Mesendoderm (in vitro differentiated cells): Measurements from ENCODE around the gene RXRA. TPM values are rescaled to one million over a fixed set of nuclear protein-coding genes. Genes with fewer than 3 reads are reported as not detected.

Experiments
- DNase-seq: peaks from one replicate; pipeline ENCODE4 v3.0.0; 2013
- H2AK5ac ChIP-seq: 2 replicates; pipeline ENCODE4 v1.6.1; 2013; ENCODE audit warnings: low read length, inconsistent platforms
- H2BK120ac ChIP-seq: 2 replicates; pipeline ENCODE4 v1.6.1; 2013; ENCODE audit warnings: low read depth, mild to moderate bottlenecking, low read length, moderate library complexity, mixed read lengths
- H2BK15ac ChIP-seq: replicated peaks from 2 replicates; pipeline ENCODE4 v1.6.1; 2013; ENCODE audit warnings: low read depth, mild to moderate bottlenecking, moderate library complexity
- H2BK5ac ChIP-seq: 2 replicates; pipeline ENCODE4 v1.6.1; 2013; ENCODE audit warnings: low read length, inconsistent platforms
- H3K18ac ChIP-seq: 2 replicates; pipeline ENCODE4 v1.6.1; 2013; ENCODE audit warnings: mild to moderate bottlenecking, low read length, mixed read lengths
- H3K23ac ChIP-seq: one replicate; pipeline ENCODE4 v1.6.1; 2013; ENCODE audit warnings: low read length
- H3K27ac ChIP-seq: 2 replicates; pipeline ENCODE4 v1.5.1; 2013; ENCODE audit warnings: low read depth, mild to moderate bottlenecking, inconsistent platforms, low read length, moderate library complexity
- H3K27me3 ChIP-seq: 2 replicates; pipeline ENCODE4 v1.6.1; 2013; ENCODE audit warnings: low read length, control low read depth, mild to moderate bottlenecking, inconsistent platforms; ENCODE audit not compliant: insufficient read depth, poor library complexity
- H3K36me3 ChIP-seq: 2 replicates; pipeline ENCODE4 v1.6.1; 2013; ENCODE audit warnings: low read length, inconsistent platforms; ENCODE audit not compliant: control insufficient read depth, insufficient read depth
- H3K4ac ChIP-seq: one replicate; pipeline ENCODE4 v1.6.1; 2013; ENCODE audit warnings: low read depth, mild to moderate bottlenecking, low read length, moderate library complexity
- H3K4me1 ChIP-seq: 2 replicates; pipeline ENCODE4 v1.6.1; 2013; ENCODE audit warnings: low read depth, low read length, inconsistent platforms; ENCODE audit not compliant: control insufficient read depth
- H3K4me2 ChIP-seq: 2 replicates; pipeline ENCODE4 v1.6.1; 2013; ENCODE audit warnings: low read length
- H3K4me3 ChIP-seq: 2 replicates; pipeline ENCODE4 v1.5.1; 2013; ENCODE audit warnings: mild to moderate bottlenecking, low read length
- H3K56ac ChIP-seq: one replicate; pipeline ENCODE4 v1.6.1; 2013; ENCODE audit warnings: low read length
- H3K79me1 ChIP-seq: 2 replicates; pipeline ENCODE4 v1.6.1; 2013; ENCODE audit warnings: low read length, inconsistent platforms
- H3K79me2 ChIP-seq: 2 replicates; pipeline ENCODE4 v1.6.1; 2013; ENCODE audit warnings: mild to moderate bottlenecking, low read length; ENCODE audit not compliant: control insufficient read depth, insufficient read depth
- H3K9ac ChIP-seq: 2 replicates; pipeline ENCODE4 v1.6.1; 2013; ENCODE audit warnings: low read length, inconsistent platforms
- H4K5ac ChIP-seq: one replicate; pipeline ENCODE4 v1.6.1; 2013; ENCODE audit warnings: low read length
- H4K8ac ChIP-seq: one replicate; pipeline ENCODE4 v1.6.1; 2013; ENCODE audit warnings: low read depth, mild to moderate bottlenecking, control low read depth, low read length, moderate library complexity
- WGBS: extraction: QIAGEN DNeasy Blood & Tissue Kit; methylation state at CpG from one replicate; pipeline ENCODE4 v1.1.7; 2013; ENCODE audit warnings: low lambda C conversion rate, missing lambda C conversion rate; ENCODE audit not compliant: insufficient coverage; ENCODE audit errors: extremely low coverage; 5-methylcytosine and 5-hydroxymethylcytosine counted together
- polyA plus RNA-seq, 2 experiments: library from polyadenylated mRNA; stranded (reverse); fragments of 200-250 nt; gene quantifications; one replicate each; pipeline ENCODE4 v1.2.3, GENCODE V29; 2013

Gene RXRA
- 16.4 TPM for polyA plus RNA-seq (2013, experiment 1 of 2)
- 16.9 TPM for polyA plus RNA-seq (2013, experiment 2 of 2)

DNA sequence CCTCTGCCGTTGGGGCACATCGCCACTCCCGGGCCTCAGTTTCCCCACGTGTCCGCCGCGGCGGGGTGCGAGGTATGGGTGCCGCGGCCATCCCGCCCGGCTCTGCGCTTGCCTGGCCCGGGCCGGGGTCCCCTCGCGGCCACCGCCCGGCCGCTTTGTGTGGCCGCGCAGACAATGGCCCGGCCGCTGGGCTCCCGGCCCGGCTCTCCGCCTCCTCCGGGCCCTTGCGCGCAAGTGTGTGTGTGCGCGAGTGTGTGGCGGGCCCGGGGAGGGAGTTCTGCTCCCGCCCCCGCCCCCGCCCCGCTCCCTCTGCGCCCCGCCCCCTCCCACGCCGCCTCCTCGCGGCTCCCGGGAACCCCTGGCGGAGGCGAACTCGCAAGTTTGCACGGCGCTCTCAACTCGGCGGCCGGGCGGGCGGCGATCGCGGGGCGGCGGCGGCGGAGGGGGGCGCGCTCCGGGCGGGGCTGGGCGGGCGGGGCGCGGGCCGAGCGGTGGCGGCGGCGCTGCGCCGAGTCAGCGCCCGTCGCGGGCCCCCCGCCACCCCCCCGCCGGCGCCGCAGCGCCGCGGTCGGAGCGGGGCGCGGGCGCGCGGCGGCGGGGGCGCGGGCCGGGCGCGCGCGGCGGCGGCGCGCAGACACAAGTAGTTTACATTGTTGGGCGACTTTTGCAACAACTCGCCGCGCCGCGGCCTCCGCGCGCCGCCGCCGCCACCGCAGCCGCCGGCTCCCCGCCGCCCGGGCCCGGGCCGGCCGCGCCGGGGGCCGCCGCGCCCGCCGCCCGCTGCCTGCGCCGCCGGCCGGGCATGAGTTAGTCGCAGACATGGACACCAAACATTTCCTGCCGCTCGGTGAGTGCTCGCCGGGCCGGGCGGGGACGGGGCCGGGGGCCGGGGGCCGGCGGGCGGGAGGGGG lies at the start of gene RXRA:
Gene RXRA (plus strand): TSS at position 643 of the 911 bp plus-strand sequence. CDS start 177 bp downstream, at position 820.
- peak within 1 kb of the TSS; percentile 51 for H3K4me3 ChIP-seq
- peak; percentile 82 for DNase-seq
- WGBS = no CpG with 5 or more reads among the region's 156 CpGs
- H3K9ac ChIP-seq = peak within 1 kb of the TSS; percentile 86
- H3K79me2 ChIP-seq = peaks cover 36% of the 10 kb centered on the region
- peak within 1 kb of the TSS; percentile 77 for H3K18ac ChIP-seq
- H4K8ac ChIP-seq = peak within 1 kb of the TSS; percentile 28
- H2AK5ac ChIP-seq = no peak within 1 kb of the TSS
- H3K4me2 ChIP-seq = peak within 1 kb of the TSS; percentile 90
- no peaks in the 10 kb centered on the region for H3K36me3 ChIP-seq
- H3K27ac ChIP-seq = peak within 1 kb of the TSS; percentile 65
- H3K4ac ChIP-seq = peak within 1 kb of the TSS; percentile 49
- H3K79me1 ChIP-seq = peaks cover 8% of the 10 kb centered on the region
- H3K27me3 ChIP-seq = no peaks in the 10 kb centered on the region
- no peaks in the 10 kb centered on the region for H3K4me1 ChIP-seq
- peak within 1 kb of the TSS; percentile 57 for H2BK5ac ChIP-seq
- H3K56ac ChIP-seq = peak within 1 kb of the TSS; percentile 98
- peak within 1 kb of the TSS; percentile 46 for H2BK120ac ChIP-seq
- no peak within 1 kb of the TSS for H2BK15ac ChIP-seq
- H4K5ac ChIP-seq = no peak within 1 kb of the TSS
- peak within 1 kb of the TSS; percentile 97 for H3K23ac ChIP-seq

DNA sequence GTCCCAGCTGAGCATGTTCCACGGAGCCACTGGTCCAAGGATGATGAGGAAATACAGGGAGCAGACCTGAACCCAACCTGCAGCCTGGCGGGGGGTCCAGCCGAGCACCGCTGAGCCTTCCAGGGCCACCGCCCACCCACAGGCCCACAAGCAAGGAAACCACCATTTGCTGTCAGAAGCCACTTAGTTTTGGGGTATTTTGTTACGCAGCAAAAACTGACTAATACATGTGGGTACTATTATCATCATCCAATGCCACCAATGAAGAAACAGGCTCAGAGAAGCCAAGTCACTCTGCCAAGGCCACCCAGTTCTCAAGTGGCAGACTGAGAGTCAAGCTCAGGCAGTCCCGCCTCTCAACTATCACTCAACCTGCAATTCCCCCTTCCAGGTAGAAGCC lies 48.0 kb upstream of the RXRA start:
- Histone ChIP-seq H3K36me3 (no peaks in the 10 kb centered on the region), H4K8ac (no peak overlapping the region), H3K27me3 (no peaks in the 10 kb centered on the region), H3K4me2 (no peak overlapping the region), H3K79me2 (no peaks in the 10 kb centered on the region), H2BK5ac (no peak overlapping the region), H3K79me1 (no peaks in the 10 kb centered on the region), H3K27ac (no peak overlapping the region), H3K23ac (no peak overlapping the region), H4K5ac (no peak overlapping the region), H3K4ac (no peak overlapping the region), H2AK5ac (no peak overlapping the region), H3K56ac (no peak overlapping the region), H2BK120ac (no peak overlapping the region), H3K4me1 (no peaks in the 10 kb centered on the region), H3K4me3 (no peak overlapping the region), H3K18ac (no peak overlapping the region), H2BK15ac (no peak overlapping the region), H3K9ac (no peak overlapping the region)
- no peak for DNase-seq
- no CpG with 5 or more reads among the region's 7 CpGs for WGBS

GRCh38 chr9:134278974-134279640 lies 47.1 kb upstream of the RXRA start:
- Histone ChIP-seq H3K18ac (no peak overlapping the region), H3K9ac (no peak overlapping the region), H2BK5ac (no peak overlapping the region), H2BK120ac (no peak overlapping the region), H3K4me3 (no peak overlapping the region), H3K4me1 (no peaks in the 10 kb centered on the region), H3K79me1 (no peaks in the 10 kb centered on the region), H3K36me3 (no peaks in the 10 kb centered on the region), H3K27me3 (no peaks in the 10 kb centered on the region), H3K4me2 (no peak overlapping the region), H3K4ac (no peak overlapping the region), H2BK15ac (no peak overlapping the region), H2AK5ac (no peak overlapping the region), H3K79me2 (no peaks in the 10 kb centered on the region), H3K23ac (no peak overlapping the region), H3K56ac (no peak overlapping the region), H3K27ac (no peak overlapping the region), H4K8ac (no peak overlapping the region), H4K5ac (no peak overlapping the region)
- DNase-seq = no peak
- WGBS = 100% methylated on average over 7 of the region's 8 CpGs

- H3K4me3 ChIP-seq = no peak overlapping the region
- H2BK5ac ChIP-seq = no peak overlapping the region
- H3K79me2 ChIP-seq = no peaks in the 10 kb centered on the region
- H3K27me3 ChIP-seq = no peaks in the 10 kb centered on the region
- no peak overlapping the region for H3K18ac ChIP-seq
- no peak for DNase-seq
- H3K27ac ChIP-seq = no peak overlapping the region
- no peak overlapping the region for H4K8ac ChIP-seq
- H3K4me1 ChIP-seq = no peaks in the 10 kb centered on the region
- H2BK15ac ChIP-seq = no peak overlapping the region
- H3K23ac ChIP-seq = no peak overlapping the region
- no peak overlapping the region for H4K5ac ChIP-seq
- H3K79me1 ChIP-seq = no peaks in the 10 kb centered on the region
- no peaks in the 10 kb centered on the region for H3K36me3 ChIP-seq
- no CpG with 5 or more reads among the region's 19 CpGs for WGBS
- no peak overlapping the region for H3K9ac ChIP-seq
- H2BK120ac ChIP-seq = no peak overlapping the region
- H3K4me2 ChIP-seq = no peak overlapping the region
- H3K4ac ChIP-seq = no peak overlapping the region
- no peak overlapping the region for H3K56ac ChIP-seq
- no peak overlapping the region for H2AK5ac ChIP-seq
These were observed 44.1 kb upstream of the RXRA start for GRCh38 chr9:134282138-134282650.

- H3K27ac ChIP-seq = no peak overlapping the region
These were observed 43.1 kb upstream of the RXRA start for GRCh38 chr9:134283111-134283515.

More at GRCh38 chr9:134283111-134283515, 43.1 kb upstream of the RXRA start:
- Histone ChIP-seq H3K23ac (no peak overlapping the region), H3K79me2 (no peaks in the 10 kb centered on the region), H3K36me3 (no peaks in the 10 kb centered on the region), H3K4me3 (no peak overlapping the region), H2BK5ac (no peak overlapping the region), H4K8ac (no peak overlapping the region), H3K4ac (no peak overlapping the region), H3K4me2 (no peak overlapping the region), H3K27me3 (no peaks in the 10 kb centered on the region), H2AK5ac (no peak overlapping the region), H3K18ac (no peak overlapping the region), H3K9ac (no peak overlapping the region), H2BK120ac (no peak overlapping the region), H3K4me1 (no peaks in the 10 kb centered on the region), H3K56ac (no peak overlapping the region), H4K5ac (no peak overlapping the region), H3K79me1 (no peaks in the 10 kb centered on the region), H2BK15ac (no peak overlapping the region)
- DNase-seq = no peak
- WGBS = no CpG with 5 or more reads among the region's 23 CpGs
